Lower leg skin (tissue), 3 donors: ENCODE results near the gene HPD.

ENCODE experiments used
- POLR2A ChIP-seq, 2 donors: fragments of 450-650 bp; IDR thresholded peaks; one replicate each; pipeline ENCODE4 v1.6.1; 2016 to 2017; ENCODE audit warnings: antibody characterized with exemption in 2 of 2, mild to moderate bottlenecking in 1 of 2, moderate library complexity in 1 of 2
- TF ChIP-seq, protein P1 (sequence below), 3 donors: fragments of 450-650 bp; IDR thresholded peaks; one replicate each; pipeline ENCODE4 v1.5.1; 2016; ENCODE audit warnings: antibody characterized with exemption in 3 of 3, mild to moderate bottlenecking in 3 of 3, moderate library complexity in 2 of 3

DNA sequence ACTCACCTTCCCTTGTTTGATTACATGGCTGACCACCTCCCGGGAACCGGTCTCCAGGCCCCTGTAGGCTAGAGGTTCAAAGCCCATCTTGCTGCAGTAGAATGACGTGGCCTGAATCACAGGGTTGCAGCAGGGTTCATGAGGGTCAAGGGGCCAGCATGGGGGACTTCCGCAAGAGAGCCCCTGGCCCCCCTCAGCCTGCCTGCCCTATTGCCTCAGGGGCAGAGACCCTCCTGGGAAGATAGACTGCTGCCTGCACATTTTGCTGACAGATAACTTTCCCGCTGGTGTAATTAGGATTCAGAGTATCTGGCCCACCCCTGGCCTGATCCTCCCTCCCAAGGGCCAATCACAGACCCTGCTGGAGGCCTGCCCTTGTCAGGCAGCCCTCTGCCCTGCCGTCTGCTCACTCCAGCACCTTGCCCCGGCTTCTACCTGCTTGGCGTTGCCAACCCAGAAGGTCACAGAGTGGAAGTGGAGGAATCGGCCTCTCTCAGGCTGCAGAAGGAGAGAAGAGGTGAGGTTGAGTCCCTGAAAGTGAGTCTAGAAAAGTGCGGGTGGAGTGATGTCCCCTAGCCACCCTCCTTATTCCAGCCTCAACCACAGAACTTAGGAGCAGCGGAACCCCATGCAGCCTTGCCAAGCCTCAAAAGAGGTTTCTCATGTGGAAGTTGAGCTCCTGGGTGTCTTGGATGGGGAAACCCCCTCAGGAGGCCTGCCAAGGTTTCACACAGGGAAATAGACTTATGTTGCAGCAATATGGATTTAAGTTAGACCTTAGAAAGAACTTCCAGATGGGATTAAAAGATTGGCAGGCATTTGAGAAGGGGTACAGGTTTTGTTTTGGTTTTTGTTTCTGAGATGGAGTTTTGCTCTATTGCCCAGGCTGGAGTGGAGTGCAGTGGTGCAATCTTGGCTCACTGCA lies 1.1 kb downstream of the HPD start:
- TF ChIP-seq, protein P1, sequence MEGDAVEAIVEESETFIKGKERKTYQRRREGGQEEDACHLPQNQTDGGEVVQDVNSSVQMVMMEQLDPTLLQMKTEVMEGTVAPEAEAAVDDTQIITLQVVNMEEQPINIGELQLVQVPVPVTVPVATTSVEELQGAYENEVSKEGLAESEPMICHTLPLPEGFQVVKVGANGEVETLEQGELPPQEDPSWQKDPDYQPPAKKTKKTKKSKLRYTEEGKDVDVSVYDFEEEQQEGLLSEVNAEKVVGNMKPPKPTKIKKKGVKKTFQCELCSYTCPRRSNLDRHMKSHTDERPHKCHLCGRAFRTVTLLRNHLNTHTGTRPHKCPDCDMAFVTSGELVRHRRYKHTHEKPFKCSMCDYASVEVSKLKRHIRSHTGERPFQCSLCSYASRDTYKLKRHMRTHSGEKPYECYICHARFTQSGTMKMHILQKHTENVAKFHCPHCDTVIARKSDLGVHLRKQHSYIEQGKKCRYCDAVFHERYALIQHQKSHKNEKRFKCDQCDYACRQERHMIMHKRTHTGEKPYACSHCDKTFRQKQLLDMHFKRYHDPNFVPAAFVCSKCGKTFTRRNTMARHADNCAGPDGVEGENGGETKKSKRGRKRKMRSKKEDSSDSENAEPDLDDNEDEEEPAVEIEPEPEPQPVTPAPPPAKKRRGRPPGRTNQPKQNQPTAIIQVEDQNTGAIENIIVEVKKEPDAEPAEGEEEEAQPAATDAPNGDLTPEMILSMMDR (IDR thresholded peaks at IDR 0.05), result no peak
- TF ChIP-seq POLR2A (IDR thresholded peaks at IDR 0.05), result no peak
